Measurements from ENCODE around the gene HOXA9.
A peak's percentile ranks its signal among the peaks of the same experiment; 100 is the strongest.

The HOXA9 gene

GRCh38 chr7:27151931-27152815 is 13.2 kb downstream of the HOXA9 start, which contains the start of gene HOXA3:
TSS of gene HOXA3 (minus strand) at chr7:27152583. CDS start at chr7:27110640, 41,943 bp downstream.
- DNase-seq, result peak; percentile 61

GRCh38 chr7:27151341-27151930 is 13.9 kb downstream of the HOXA9 start:
- peak; percentile 63 for DNase-seq

GRCh38 chr7:27150568-27151340 is 14.6 kb downstream of the HOXA9 start:
- DNase-seq, result peak; percentile 86

GRCh38 chr7:27149842-27150567 is 15.3 kb downstream of the HOXA9 start:
- peak; percentile 61 for DNase-seq

- no peak for DNase-seq
Observed at GRCh38 chr7:27148756-27149641, 16.3 kb downstream of the HOXA9 start.

- DNase-seq, result no peak
Observed at GRCh38 chr7:27148031-27148755, 17.1 kb downstream of the HOXA9 start.

GRCh38 chr7:27147199-27148030 is 17.9 kb downstream of the HOXA9 start, which contains the start of gene HOXA6:
TSS of gene HOXA6 (minus strand) at chr7:27147774. CDS start at chr7:27147749, 25 bp downstream.
- DNase-seq, result no peak

- no peak for DNase-seq
Observed at GRCh38 chr7:27146491-27147198, 18.7 kb downstream of the HOXA9 start.

- DNase-seq, result no peak
Observed at GRCh38 chr7:27145914-27146412, 19.4 kb downstream of the HOXA9 start.

GRCh38 chr7:27145165-27145913 is 20.0 kb downstream of the HOXA9 start:
- DNase-seq, result peak; percentile 60

- DNase-seq, result peak; percentile 36
Observed at GRCh38 chr7:27144781-27145164, 20.6 kb downstream of the HOXA9 start.

- DNase-seq, result no peak
Observed at GRCh38 chr7:27143950-27144780, 21.2 kb downstream of the HOXA9 start.

- DNase-seq, result no peak
Observed at GRCh38 chr7:27143023-27143949, 22.1 kb downstream of the HOXA9 start, which contains the start of gene HOXA5. TSS of gene HOXA5 (minus strand) at chr7:27143681. CDS start at chr7:27143607, 74 bp downstream.

GRCh38 chr7:27142580-27143022 is 22.7 kb downstream of the HOXA9 start:
- no peak for DNase-seq

GRCh38 chr7:27141923-27142579 is 23.3 kb downstream of the HOXA9 start:
- no peak for DNase-seq

Data from activated effector memory CD4-positive, alpha-beta T cell treated with anti-CD3 and anti-CD28 coated beads, Interleukin-2, amount 50 U/mL, for 16 hours (primary cell).